GM10248 (cell line): Measurements from ENCODE around the gene GON4L.
"Not testable (repeated sequence)": the region's sequence is repeated elsewhere in the genome, so short reads cannot be mapped to it uniquely, and the experiment has no call there.

Experiments
- CTCF ChIA-PET: fragments of 300-600 bp; sonication (Branson Sonifier 250); formaldehyde crosslinking; extraction: SDS; loops from one replicate; lab custom pipeline; 2021; ENCODE audit warnings: antibody characterized with exemption; lab: Yijun Ruan, JAX
- POLR2A ChIA-PET: fragments of 350-650 bp; sonication (Branson Sonifier 250); formaldehyde crosslinking; extraction: SDS; loops from one replicate; lab custom pipeline; 2020; ENCODE audit warnings: antibody characterized with exemption; lab: Yijun Ruan, JAX
- DNase-seq: peaks from one replicate; pipeline ENCODE4 v3.0.0; 2012; ENCODE audit errors: extremely low spot score
- CTCF ChIP-seq: IDR thresholded peaks from 2 replicates; pipeline ENCODE4 v1.5.1; 2012; ENCODE audit warnings: mild to moderate bottlenecking, low read depth; ENCODE audit errors: extremely low read depth, missing control alignments, control extremely low read depth

Gene GON4L

DNA sequence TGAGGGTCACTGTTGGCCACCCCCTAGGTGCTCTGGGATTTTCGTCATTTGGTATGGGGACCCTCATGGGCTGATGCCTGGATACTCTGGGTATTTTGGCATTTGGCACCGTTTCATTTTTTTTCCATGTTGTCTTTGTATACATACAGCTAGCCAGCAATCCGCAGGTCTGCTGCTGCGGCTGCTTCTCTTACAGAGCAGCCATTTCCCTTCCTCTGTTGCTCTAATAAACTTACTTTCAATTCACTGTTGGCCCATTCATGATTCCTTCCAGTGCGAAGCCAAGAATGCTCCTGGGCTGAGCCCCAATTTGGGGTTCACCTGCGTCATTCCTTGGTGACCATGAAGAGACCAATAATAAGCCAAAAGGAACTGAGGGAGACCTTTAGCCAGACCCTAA, 21.5 kb downstream of the GON4L start:
- no peak for DNase-seq
- ChIA-PET CTCF (no interaction called here), POLR2A (no interaction called here)
- TF ChIP-seq CTCF, result no peak

GRCh38 chr1:155834927-155835399, 22.1 kb downstream of the GON4L start:
- DNase-seq, CTCF ChIA-PET, POLR2A ChIA-PET: not testable (repeated sequence)

GRCh38 chr1:155834296-155834926, 22.6 kb downstream of the GON4L start:
- ChIA-PET POLR2A (interaction anchor here (0.6 kb wide), 1 partner anchor 8 kb away, joined by 3 read pairs; no protein-coding TSS in a partner anchor), CTCF (interaction anchor here (1.0 to 1.3 kb wide), 2 partner anchors 41 to 569 kb away, joined by 3 read pairs; no protein-coding TSS in a partner anchor)
- no peak for TF ChIP-seq CTCF
- DNase-seq, result no peak

DNA sequence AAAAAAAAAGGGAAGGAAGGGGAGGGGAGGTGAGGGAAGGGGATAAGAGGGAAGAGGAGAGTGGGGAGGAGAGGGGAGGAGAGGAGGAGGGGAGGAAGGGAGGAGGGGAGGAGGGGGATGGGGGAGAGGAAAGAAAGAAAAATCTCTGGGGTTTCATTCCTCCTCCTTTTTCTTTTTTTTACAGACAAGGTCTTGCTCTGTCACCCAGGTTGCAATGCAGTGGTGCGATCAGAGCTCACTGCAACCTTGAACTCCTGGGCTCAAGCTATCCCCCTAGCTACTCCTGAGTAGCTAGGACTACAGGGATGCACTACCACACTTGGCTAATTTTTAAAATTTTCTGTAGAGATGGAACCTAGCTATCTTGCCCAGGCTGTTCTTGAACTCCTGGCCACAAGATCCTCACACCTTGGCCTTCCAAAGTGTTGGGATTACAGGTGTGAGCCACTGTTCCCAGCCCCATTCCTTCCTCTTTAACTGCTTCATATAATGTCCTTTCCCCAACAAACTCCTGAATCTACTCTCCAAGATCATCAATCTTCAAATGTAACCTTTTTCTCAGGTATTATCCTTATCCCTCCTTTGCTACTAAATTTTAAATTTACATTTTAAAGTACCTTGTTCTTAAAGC, 23.2 kb downstream of the GON4L start:
- DNase-seq, result no peak
- POLR2A ChIA-PET, result interaction anchor here (0.6 kb wide), 1 partner anchor 9 kb away, joined by 3 read pairs; no protein-coding TSS in a partner anchor
- no peak for TF ChIP-seq CTCF
- CTCF ChIA-PET, result interaction anchor here (1.0 to 1.3 kb wide), 2 partner anchors 40 to 569 kb away, joined by 3 read pairs; no protein-coding TSS in a partner anchor

DNA sequence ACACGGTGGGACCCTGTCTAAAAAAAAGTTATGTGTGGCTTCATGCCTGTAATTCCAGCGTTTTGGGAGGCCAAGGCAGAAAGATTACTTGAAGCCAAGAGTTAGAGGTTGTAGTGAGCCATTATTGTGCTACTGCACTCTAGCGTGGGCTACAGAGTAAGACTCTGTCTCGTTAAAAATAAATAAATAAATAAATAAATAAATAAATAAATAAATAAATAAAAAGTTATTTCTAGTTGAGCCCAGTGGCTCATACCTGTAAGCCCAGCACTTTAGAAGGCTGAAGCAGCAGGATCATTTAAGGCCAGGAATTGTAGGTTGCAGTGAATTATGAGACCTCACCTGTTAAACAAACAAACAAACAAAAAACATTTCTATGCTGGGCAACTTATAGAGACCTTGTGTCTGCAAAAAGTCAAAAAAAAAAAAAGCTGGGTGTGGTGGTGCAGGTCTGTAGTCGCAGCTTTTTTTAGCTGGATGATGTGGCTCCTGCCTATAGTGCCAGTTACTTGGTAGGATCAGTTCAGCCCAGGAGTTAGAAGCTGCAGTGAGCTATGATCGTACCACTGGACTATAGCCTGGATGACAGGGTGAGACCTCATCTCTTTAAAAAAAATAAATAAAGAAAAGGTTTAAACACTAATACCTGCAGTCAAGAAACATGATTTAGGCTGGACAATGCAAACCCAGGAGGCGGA, 25.6 kb downstream of the GON4L start:
- POLR2A ChIA-PET, result interaction anchor here (0.5 kb wide), 1 partner anchor 21 kb away, joined by 6 read pairs; no protein-coding TSS in a partner anchor
- TF ChIP-seq CTCF, result no peak
- CTCF ChIA-PET, result interaction anchor here (0.6 kb wide), 1 partner anchor 10 kb away, joined by 3 read pairs; no protein-coding TSS in a partner anchor
- no peak for DNase-seq

GRCh38 chr1:155827450-155827849, 29.6 kb downstream of the GON4L start:
- no peak for DNase-seq
- POLR2A ChIA-PET, result no interaction called here
- CTCF ChIA-PET, result no interaction called here
- no peak for TF ChIP-seq CTCF
